Osteocyte (in vitro differentiated cells): Measurements from ENCODE around the gene HDAC4. TPM values are rescaled to one million over a fixed set of nuclear protein-coding genes. Genes with fewer than 3 reads are reported as not detected.

Source experiments
- DNase-seq: peaks from one replicate; pipeline ENCODE4 v3.0.0; 2021; ENCODE audit warnings: mixed read lengths; ENCODE audit not compliant: unreplicated experiment; ENCODE audit errors: extremely low spot score
- H3K27ac Mint-ChIP-seq: one replicate; pipeline ENCODE4 v1.8.0; 2021; ENCODE audit warnings: mild to moderate bottlenecking, mixed read lengths; ENCODE audit not compliant: unreplicated experiment
- H3K27me3 Mint-ChIP-seq: one replicate; pipeline ENCODE4 v1.8.0; 2021; ENCODE audit warnings: mixed read lengths; ENCODE audit not compliant: unreplicated experiment
- H3K36me3 Mint-ChIP-seq: one replicate; pipeline ENCODE4 v1.8.0; 2021; ENCODE audit warnings: mixed read lengths; ENCODE audit not compliant: unreplicated experiment
- H3K4me1 Mint-ChIP-seq: one replicate; pipeline ENCODE4 v1.8.0; 2021; ENCODE audit warnings: mixed read lengths; ENCODE audit not compliant: unreplicated experiment
- H3K4me3 Mint-ChIP-seq: one replicate; pipeline ENCODE4 v1.8.0; 2021; ENCODE audit warnings: mild to moderate bottlenecking, moderate library complexity, mixed read lengths; ENCODE audit not compliant: unreplicated experiment
- H3K9me3 Mint-ChIP-seq: one replicate; pipeline ENCODE4 v1.8.0; 2021; ENCODE audit warnings: mixed read lengths; ENCODE audit not compliant: unreplicated experiment
- CTCF ChIP-seq: fragments of 200-600 bp; sonication (generic); IDR thresholded peaks from 2 replicates; pipeline ENCODE4 v1.5.0; 2021; ENCODE audit warnings: antibody characterized with exemption, mild to moderate bottlenecking, moderate library complexity
- total RNA-seq: library from RNA; stranded (reverse); gene quantifications from 2 replicates; pipeline ENCODE4 v1.2.1, GENCODE V29; 2021

Gene HDAC4
- total RNA-seq, 1 donor from 2014 or later: 30.3 TPM

GRCh38 chr2:239261356-239261755 lies 139.5 kb downstream of the HDAC4 start:
- TF ChIP-seq CTCF: no peak
- H3K27me3 Mint-ChIP-seq: no peaks in the 10 kb centered on the region
- no peaks in the 10 kb centered on the region for H3K36me3 Mint-ChIP-seq
- peaks cover 13% of the 10 kb centered on the region for H3K9me3 Mint-ChIP-seq
- DNase-seq: no peak
- peaks cover 21% of the 10 kb centered on the region for H3K4me1 Mint-ChIP-seq
- H3K4me3 Mint-ChIP-seq: no peak overlapping the region
- H3K27ac Mint-ChIP-seq: no peak overlapping the region

GRCh38 chr2:239260546-239261327 lies 140.1 kb downstream of the HDAC4 start:
- no peak for TF ChIP-seq CTCF
- Mint-ChIP-seq H3K36me3 (no peaks in the 10 kb centered on the region), H3K27me3 (no peaks in the 10 kb centered on the region), H3K4me1 (peaks cover 21% of the 10 kb centered on the region), H3K4me3 (no peak overlapping the region), H3K27ac (no peak overlapping the region), H3K9me3 (peaks cover 13% of the 10 kb centered on the region)
- no peak for DNase-seq

DNA sequence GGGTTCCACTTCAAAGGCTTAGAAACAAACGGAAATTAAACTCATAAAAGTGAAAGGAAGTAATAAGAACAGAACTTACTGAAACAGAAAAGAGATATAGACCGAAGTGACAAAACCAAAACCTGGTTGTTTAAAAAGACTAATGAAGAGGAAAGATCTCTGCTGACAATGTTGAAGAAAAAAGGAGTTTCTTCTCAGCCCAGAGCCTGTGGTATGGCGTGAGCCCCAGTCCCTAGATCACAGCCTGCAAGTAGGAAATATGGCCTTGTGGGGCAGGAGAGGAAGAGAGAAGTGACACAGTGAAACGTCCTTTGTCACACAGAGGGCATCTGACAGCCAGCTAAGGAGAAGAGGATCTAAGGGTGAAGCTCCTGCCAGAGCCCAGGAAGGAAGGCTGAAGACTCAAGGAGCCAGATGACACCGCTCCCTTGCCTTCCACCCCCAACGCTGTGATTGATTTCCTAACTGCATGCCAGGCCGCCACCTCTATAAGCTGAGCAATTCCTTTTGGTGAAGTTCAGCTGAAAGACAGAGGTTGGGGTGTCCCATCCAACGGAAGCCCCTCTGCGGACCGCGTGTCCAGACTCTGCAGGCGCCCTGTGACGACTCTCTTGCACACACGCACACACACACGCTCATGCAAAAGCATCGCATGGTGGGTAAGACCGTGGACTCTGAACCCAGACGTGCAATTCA lies 141.1 kb downstream of the HDAC4 start:
- Mint-ChIP-seq H3K27ac (no peak overlapping the region), H3K4me3 (no peak overlapping the region), H3K4me1 (peaks cover 14% of the 10 kb centered on the region), H3K27me3 (no peaks in the 10 kb centered on the region), H3K9me3 (peaks cover 13% of the 10 kb centered on the region), H3K36me3 (no peaks in the 10 kb centered on the region)
- DNase-seq: no peak
- TF ChIP-seq CTCF: no peak

- Mint-ChIP-seq H3K36me3 (no peaks in the 10 kb centered on the region), H3K4me1 (peaks cover 9% of the 10 kb centered on the region), H3K9me3 (peaks cover 13% of the 10 kb centered on the region), H3K27me3 (no peaks in the 10 kb centered on the region), H3K4me3 (no peak overlapping the region), H3K27ac (no peak overlapping the region)
- DNase-seq: no peak
- TF ChIP-seq CTCF: no peak
Observed at GRCh38 chr2:239259173-239259572, 141.6 kb downstream of the HDAC4 start.

GRCh38 chr2:239258248-239258647 lies 142.6 kb downstream of the HDAC4 start:
- no peak overlapping the region for H3K27ac Mint-ChIP-seq
- H3K4me1 Mint-ChIP-seq: peaks cover 9% of the 10 kb centered on the region
- TF ChIP-seq CTCF: no peak
- H3K4me3 Mint-ChIP-seq: no peak overlapping the region
- no peaks in the 10 kb centered on the region for H3K27me3 Mint-ChIP-seq
- peaks cover 13% of the 10 kb centered on the region for H3K9me3 Mint-ChIP-seq
- no peak for DNase-seq
- no peaks in the 10 kb centered on the region for H3K36me3 Mint-ChIP-seq
